ENCODE results near the gene STXBP5.

GRCh38 chr6:147219463-147219862 lies 15.2 kb downstream of the STXBP5 start:
- no peak for TF ChIP-seq EZH2 (IDR thresholded peaks at IDR 0.05; ENCODE audit: borderline replicate concordance, low read length)
- no peak for TF ChIP-seq CTCF (IDR thresholded peaks at IDR 0.05; ENCODE audit: low read length)
